ENCODE measurements around the gene ISG20.

ISG20 gene

DNA sequence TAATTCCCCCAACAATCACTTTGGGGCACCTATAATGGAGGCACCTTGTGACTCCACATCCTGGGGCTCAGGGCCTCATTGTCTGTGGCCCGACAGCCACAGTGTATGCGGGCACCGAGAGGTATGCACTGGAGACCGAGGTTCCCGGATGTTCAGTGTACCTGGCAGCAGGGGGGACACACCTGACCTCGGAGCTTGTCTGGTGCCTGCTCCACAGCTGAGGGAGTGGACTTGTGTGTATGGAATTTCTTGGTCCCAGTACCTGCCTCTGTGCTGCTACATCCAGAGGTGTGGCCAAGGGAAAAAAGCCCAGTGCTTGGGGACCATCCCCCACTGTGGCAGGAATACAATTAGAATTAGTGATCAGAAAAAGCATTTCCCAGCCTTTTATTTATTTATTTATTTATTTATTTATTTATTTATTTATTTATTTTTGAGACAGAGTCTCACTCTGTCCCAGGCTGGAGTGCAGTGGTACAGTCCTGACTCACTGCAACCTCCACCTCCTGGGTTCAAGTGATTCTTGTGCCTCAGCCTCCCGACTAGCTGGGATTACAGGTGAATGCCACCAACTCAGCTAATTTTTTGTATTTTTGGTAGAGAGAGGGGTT lies 26.5 kb upstream of the ISG20 start:
- in situ Hi-C loops (cut with HindIII; ENCODE audit: low pct_unique_long_range_greater_than_20kb, low sequenced_read_pairs) = no loop called here
- no peak for TF ChIP-seq JUND (IDR thresholded peaks at IDR 0.05; ENCODE audit: low read depth)

GRCh38 chr15:88613074-88613944 lies 25.5 kb upstream of the ISG20 start:
- in situ Hi-C loops (cut with HindIII; ENCODE audit: low pct_unique_long_range_greater_than_20kb, low sequenced_read_pairs) = no loop called here
- DNase-seq (ENCODE audit: low read depth in 1 of 2, low spot score in 1 of 2) = no peak
- TF ChIP-seq JUND (IDR thresholded peaks at IDR 0.05; ENCODE audit: low read depth) = no peak

More for the DNA sequence above, 26.5 kb upstream of the ISG20 start:
- DNase-seq (ENCODE audit: low read depth in 1 of 2, low spot score in 1 of 2) = no peak

DNA sequence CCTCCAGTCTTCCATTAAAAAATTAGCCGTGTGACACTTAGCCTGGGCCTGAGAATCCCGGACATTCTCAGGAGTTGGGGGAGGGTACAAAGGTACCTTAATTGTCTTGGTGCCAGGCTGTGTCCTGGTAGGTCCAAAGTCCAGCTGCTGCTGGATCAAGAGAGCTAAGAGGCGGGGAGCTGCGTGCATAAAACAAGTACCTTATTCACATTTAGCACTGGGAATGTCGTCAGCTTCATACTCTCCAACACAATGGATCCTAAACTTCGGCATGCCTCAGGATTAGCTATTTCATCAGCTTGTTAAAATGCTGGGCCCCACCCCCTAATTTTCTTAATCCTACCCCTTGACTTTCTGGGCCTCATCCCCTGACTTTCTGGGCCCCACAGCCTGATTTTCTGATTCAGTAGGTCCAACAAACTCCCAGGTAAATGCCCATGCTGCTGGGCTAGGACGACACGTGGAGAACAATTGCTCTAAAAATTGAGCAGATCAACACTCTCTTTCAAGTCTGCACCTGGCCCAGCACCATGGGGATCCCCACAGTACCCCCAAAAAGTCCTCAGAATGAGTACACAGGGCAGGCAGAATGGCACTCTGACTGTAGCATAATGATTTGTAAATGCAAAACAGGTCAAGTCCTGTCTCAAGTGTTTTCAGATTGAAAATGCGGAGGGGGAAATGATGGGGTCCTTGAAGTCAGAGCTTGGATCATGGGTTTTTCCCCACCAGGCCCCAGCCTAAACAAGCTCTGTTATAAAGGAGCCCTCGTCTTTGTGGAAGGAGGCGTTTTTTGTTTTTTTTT lies 23.3 kb upstream of the ISG20 start:
- no peak for TF ChIP-seq JUND (IDR thresholded peaks at IDR 0.05; ENCODE audit: low read depth)
- no peak for DNase-seq (ENCODE audit: low read depth in 1 of 2, low spot score in 1 of 2)
- in situ Hi-C loops (cut with HindIII; ENCODE audit: low pct_unique_long_range_greater_than_20kb, low sequenced_read_pairs) = no loop called here

- no peak for TF ChIP-seq JUND (IDR thresholded peaks at IDR 0.05; ENCODE audit: low read depth)
- in situ Hi-C loops (cut with HindIII; ENCODE audit: low pct_unique_long_range_greater_than_20kb, low sequenced_read_pairs) = no loop called here
- no peak for DNase-seq (ENCODE audit: low read depth in 1 of 2, low spot score in 1 of 2)
Observed at GRCh38 chr15:88616240-88616639, 22.6 kb upstream of the ISG20 start.

- in situ Hi-C loops (cut with HindIII; ENCODE audit: low pct_unique_long_range_greater_than_20kb, low sequenced_read_pairs) = no loop called here
- TF ChIP-seq JUND (IDR thresholded peaks at IDR 0.05; ENCODE audit: low read depth) = no peak
- no peak for DNase-seq (ENCODE audit: low read depth in 1 of 2, low spot score in 1 of 2)
Observed at GRCh38 chr15:88617031-88617722, 21.6 kb upstream of the ISG20 start.

DNA sequence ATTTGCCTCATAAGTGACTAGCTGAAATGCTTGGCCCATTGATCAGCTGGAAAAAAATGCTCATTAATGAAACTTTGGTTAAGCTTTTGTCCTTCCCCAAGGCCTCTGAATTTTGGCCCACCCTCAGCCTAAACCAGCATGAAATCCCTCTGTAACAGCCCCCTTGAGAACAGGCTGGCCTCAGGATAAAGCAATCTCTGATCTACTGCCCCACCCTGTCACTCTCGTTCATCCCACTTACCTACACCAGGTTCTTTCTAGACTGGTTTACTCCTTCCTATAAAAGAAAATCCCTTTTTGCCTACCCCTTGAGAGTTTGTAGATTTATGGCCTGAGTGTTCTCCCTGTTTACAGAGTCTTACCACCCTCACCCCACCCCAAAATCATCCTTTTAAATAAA lies 21.0 kb upstream of the ISG20 start:
- DNase-seq (ENCODE audit: low read depth in 1 of 2, low spot score in 1 of 2) = no peak
- in situ Hi-C loops (cut with HindIII; ENCODE audit: low pct_unique_long_range_greater_than_20kb, low sequenced_read_pairs) = no loop called here
- TF ChIP-seq JUND (IDR thresholded peaks at IDR 0.05; ENCODE audit: low read depth) = no peak

- no peak for TF ChIP-seq JUND (IDR thresholded peaks at IDR 0.05; ENCODE audit: low read depth)
- in situ Hi-C loops (cut with HindIII; ENCODE audit: low pct_unique_long_range_greater_than_20kb, low sequenced_read_pairs) = no loop called here
- no peak for DNase-seq (ENCODE audit: low read depth in 1 of 2, low spot score in 1 of 2)
Observed at GRCh38 chr15:88618686-88619085, 20.1 kb upstream of the ISG20 start.

GRCh38 chr15:88619796-88620195 lies 19.0 kb upstream of the ISG20 start:
- in situ Hi-C loops (cut with HindIII; ENCODE audit: low pct_unique_long_range_greater_than_20kb, low sequenced_read_pairs) = no loop called here
- DNase-seq (ENCODE audit: low read depth in 1 of 2, low spot score in 1 of 2) = no peak
- TF ChIP-seq JUND (IDR thresholded peaks at IDR 0.05; ENCODE audit: low read depth) = no peak

DNA sequence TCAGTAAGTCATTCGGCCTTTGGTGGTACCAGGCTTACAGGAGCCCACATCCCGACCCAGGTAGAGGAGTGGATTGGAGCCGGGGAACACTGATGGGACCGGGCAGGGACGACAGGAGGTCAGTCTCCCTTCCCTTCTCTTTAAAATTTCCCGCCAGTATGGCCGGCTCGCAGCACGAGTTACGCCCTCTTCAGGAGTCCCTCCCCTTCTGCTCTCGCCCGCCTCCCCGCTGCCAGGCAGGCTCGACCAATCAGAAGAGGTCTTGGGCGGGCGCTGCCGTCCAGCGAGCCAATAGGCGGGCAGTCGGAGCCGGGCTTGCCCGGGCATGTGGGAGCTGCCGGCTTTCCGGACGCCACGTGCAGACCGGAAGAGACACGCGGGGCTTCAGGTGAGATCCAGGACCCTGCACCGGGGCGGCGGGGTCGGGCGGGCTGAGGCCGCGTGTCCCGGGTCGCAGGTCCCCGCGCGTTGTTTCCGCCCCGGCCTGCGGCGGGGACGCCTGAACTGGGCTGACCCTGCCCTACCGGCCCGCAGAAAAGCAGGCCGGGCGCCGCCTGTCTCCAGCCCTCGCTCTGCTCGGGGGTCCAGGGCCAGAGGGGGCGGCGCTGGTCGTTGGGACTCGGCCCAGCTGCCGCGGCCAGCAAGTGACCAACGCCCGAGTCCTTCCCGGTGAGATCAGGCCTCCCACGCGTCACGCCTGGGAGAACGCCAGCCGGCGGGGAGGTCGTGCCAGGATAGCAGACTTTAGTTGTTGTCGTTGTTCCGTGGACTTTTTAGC lies 17.6 kb upstream of the ISG20 start, which contains the start of gene AEN:
AEN (plus strand) TSS at position 346 of the 778 bp plus-strand sequence. CDS start 4,870 bp downstream, outside the sequence.
- peak; percentile 96 to 97 for DNase-seq (ENCODE audit: low read depth in 1 of 2, low spot score in 1 of 2)
- in situ Hi-C loops (cut with HindIII; ENCODE audit: low pct_unique_long_range_greater_than_20kb, low sequenced_read_pairs) = no loop called here
- no peak for TF ChIP-seq JUND (IDR thresholded peaks at IDR 0.05; ENCODE audit: low read depth)

DNA sequence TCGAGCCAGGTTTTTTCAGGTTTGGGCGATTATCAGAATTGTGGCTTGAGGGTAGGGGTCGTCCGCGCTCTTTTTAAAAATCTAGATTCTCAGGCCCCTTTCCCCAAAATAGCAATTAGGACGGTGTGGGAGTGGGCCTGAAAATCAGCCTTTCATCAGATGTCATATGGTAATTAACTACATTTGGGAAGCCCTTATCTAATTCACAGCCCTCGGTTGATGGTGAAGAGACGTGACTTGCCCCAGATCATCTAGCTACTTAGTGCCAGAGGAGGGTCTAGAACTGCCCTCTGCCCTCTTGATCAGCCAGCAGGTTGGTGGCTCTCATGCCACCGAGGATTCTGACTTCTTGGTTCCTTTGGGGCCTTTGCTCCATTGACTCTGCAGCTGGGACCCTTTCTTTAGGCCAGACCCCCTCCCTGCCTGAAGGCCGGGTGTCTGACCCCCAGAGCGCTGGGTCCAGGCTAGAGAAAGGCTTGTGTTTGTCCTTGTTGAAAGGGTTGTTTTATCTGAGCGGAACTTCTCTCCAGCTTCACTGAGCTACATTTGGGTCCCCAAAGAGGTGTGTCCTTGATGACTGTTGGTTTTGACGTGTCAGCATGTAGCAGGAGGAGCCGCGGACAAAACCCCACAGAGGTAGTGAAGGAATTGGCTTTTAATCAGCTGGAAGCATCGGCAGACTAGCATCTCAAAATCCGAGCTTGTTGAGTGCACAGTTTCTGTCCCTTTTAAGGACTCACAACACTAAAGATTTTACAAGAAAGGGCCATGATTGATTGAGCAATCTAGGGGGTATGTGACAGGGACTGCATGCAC lies 16.8 kb upstream of the ISG20 start:
- in situ Hi-C loops (cut with HindIII; ENCODE audit: low pct_unique_long_range_greater_than_20kb, low sequenced_read_pairs) = no loop called here
- peak in 1 of 2 experiments; percentile 57 for DNase-seq (ENCODE audit: low read depth in 1 of 2, low spot score in 1 of 2)
- no peak for TF ChIP-seq JUND (IDR thresholded peaks at IDR 0.05; ENCODE audit: low read depth)

GRCh38 chr15:88622605-88622975 lies 16.2 kb upstream of the ISG20 start:
- in situ Hi-C loops (cut with HindIII; ENCODE audit: low pct_unique_long_range_greater_than_20kb, low sequenced_read_pairs) = no loop called here
- no peak for TF ChIP-seq JUND (IDR thresholded peaks at IDR 0.05; ENCODE audit: low read depth)
- no peak for DNase-seq (ENCODE audit: low read depth in 1 of 2, low spot score in 1 of 2)

All from T47D (cell line).